GM12874 (cell line): ENCODE results near the gene TLX2.

ENCODE experiments used
- TF ChIP-seq, protein P1 (sequence below): IDR thresholded peaks from 2 replicates; pipeline ENCODE4 v1.5.1; 2011; ENCODE audit warnings: low read depth, mild to moderate bottlenecking, control low read depth, low read length, moderate library complexity; ENCODE audit not compliant: insufficient read depth

The TLX2 gene

DNA sequence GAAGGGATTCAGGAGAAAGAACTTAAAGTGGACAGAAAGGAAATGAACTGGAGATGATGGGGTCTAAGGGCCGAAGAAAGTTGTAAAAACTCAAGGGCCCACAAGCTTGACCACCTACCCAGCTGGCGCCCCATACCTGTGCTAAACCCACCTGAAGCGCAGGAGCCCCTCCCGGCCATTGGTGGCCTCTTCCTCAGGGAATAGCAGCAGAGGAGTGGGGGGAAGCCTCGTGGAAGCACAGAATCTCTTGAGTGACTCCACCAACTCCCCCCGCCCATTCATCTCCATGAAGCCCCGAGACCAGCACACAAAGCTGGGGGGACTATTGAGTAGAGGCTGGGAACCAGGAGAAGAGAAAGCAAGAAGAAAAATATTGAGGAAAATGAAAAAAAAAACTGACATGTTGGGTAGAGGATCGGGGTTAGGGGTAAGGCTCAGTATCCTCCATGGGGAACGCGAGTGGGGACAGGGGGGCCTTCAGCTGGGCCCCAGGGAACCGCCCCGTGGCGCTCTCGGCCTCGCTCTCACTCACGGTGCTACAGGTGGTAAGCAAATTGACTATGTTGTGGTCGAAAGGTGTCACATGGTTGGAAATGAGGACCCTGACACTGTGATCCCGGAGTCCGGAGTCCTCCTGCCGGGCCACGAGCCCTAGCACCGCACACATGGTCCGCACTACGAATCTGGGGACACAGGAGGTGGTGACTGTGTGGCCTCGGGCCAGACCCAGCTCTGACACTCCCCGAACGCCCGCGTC lies 14.5 kb downstream of the TLX2 start:
- TF ChIP-seq, protein P1, sequence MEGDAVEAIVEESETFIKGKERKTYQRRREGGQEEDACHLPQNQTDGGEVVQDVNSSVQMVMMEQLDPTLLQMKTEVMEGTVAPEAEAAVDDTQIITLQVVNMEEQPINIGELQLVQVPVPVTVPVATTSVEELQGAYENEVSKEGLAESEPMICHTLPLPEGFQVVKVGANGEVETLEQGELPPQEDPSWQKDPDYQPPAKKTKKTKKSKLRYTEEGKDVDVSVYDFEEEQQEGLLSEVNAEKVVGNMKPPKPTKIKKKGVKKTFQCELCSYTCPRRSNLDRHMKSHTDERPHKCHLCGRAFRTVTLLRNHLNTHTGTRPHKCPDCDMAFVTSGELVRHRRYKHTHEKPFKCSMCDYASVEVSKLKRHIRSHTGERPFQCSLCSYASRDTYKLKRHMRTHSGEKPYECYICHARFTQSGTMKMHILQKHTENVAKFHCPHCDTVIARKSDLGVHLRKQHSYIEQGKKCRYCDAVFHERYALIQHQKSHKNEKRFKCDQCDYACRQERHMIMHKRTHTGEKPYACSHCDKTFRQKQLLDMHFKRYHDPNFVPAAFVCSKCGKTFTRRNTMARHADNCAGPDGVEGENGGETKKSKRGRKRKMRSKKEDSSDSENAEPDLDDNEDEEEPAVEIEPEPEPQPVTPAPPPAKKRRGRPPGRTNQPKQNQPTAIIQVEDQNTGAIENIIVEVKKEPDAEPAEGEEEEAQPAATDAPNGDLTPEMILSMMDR = 0 out of 2 replicates have a peak, but pooled peaks have one; percentile 19

DNA sequence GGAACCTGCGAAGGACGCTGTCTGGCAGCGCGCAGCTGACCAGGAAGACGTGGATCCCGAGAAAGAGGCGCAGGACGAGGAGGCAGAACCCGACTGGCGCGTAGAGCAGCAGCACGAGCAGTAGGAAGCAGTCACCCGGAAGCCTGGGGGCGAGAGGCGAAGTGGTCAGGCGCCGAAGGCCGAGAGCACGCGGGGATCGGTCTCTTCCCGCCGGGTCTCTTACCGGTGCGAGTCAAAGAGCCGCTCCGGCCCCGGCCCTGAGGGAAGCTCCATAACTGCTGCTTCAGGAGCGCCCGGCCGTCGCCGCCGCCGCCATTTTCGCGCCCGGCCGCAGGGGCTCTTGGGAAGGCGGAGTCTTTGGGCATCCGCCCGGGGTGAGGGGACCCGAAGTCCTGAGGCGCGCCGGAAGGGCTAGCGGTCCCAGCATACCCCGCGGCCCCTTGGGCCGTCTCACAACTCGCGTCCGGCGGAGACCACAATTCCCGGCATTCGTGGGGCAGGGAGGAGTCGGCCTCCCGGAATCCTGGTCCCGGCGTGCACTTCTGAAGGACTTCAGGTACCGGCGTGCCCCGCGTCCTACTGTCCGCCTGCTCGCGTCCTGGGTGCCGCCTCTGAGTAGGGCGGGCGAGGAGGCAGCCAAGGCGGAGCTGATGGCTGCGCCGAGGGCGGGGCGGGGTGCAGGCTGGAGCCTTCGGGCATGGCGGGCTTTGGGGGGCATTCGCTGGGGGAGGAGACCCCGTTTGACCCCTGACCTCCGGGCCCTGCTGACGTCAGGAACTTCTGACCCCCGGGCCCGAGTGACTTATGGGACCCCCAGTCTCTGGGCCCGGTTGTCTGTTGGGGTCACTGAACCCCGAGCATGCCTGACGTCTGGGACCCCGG lies 15.3 kb downstream of the TLX2 start, which contains the start of the genes AUP1 and HTRA2:
Gene AUP1, minus strand, starts transcription at position 350 of the 882 bp plus-strand sequence. Its CDS starts 77 bp downstream, at position 273.
Gene HTRA2, plus strand, starts transcription at position 577 of the 882 bp plus-strand sequence. Its CDS starts 74 bp downstream, at position 651.
- TF ChIP-seq, protein P1 = no peak

DNA sequence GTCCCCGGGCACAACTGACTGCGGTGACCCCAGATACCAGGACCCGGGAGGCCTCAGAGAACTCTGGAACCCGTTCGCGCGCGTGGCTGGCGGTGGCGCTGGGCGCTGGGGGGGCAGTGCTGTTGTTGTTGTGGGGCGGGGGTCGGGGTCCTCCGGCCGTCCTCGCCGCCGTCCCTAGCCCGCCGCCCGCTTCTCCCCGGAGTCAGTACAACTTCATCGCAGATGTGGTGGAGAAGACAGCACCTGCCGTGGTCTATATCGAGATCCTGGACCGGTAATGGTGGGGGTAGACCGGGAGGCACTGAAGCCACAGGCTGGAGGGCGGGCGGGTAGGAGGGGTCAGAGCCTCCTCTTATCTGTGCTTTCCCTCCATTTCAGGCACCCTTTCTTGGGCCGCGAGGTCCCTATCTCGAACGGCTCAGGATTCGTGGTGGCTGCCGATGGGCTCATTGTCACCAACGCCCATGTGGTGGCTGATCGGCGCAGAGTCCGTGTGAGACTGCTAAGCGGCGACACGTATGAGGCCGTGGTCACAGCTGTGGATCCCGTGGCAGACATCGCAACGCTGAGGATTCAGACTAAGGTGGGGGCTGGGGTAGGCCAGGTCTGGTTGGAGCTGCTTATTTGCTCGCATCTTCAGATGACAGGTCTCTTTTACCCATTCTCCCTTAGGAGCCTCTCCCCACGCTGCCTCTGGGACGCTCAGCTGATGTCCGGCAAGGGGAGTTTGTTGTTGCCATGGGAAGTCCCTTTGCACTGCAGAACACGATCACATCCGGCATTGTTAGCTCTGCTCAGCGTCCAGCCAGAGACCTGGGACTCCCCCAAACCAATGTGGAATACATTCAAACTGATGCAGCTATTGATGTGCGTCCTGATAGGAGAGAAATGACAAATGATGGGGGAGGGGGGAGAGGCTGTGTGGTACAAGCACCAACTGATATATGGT lies 16.3 kb downstream of the TLX2 start:
- TF ChIP-seq, protein P1 = no peak

DNA sequence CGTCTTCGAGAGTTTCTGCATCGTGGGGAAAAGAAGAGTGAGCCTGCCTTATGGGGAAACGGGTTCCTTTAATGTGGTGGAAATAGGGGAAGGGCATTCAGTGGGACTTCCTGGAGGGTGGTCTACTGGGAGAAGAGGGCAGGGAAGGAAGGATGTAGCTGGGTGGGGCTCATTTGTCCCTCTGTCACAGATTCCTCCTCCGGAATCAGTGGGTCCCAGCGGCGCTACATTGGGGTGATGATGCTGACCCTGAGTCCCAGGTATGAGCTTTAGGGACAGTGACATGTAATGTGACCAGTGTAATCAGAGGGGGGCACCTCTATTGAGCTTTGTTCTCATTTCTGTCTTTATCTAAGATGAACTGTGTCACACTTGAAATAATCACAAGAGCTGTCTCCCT lies 17.4 kb downstream of the TLX2 start:
- TF ChIP-seq, protein P1 = no peak

DNA sequence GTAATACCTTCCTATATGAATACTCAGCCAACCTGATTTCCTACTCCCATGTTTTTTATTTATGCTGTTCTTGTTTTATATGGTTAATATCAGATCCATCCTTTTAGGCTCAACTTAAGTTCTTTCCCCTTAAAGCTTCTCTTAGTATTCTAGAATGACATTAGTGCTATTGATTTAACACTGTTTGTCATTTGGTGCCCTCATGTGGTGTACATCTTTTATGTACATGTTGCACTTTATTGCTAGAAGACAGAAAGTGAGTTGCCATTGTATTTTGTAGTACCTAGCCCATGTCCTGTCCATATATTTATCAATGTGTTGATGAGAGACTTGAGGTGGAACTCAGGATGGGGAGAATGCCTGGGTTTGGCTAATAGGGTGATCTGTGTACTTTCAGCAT lies 18.0 kb downstream of the TLX2 start:
- TF ChIP-seq, protein P1 = no peak; the same call in 1 of the 2 replicates

DNA sequence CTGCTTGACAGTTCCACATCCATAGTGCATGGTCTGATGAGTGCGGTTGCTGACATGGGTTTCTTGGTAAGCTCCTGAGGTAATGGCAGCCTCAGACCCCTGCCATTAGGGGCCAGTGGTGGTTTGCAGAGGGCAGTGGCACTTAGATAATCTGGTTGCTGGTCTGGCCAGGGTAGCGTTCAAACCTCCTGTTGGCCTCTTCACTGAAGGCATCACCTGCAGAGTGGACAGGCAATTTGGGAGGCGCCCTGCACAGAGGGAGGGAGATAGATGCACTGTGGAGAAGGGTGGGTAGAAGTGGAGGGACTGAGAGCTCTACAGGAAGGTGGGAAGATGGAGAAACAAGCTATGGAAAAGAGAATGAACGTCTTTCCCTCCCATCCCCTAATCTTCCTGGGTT lies 19.2 kb downstream of the TLX2 start:
- TF ChIP-seq, protein P1 = no peak
